CD4-positive, alpha-beta T cell treated with Interleukin-1 beta for 1 hour (primary cell): ENCODE measurements around the gene PARP1.

Source experiments
- DNase-seq, 2 donors: peaks; one replicate each; pipeline ENCODE4 v3.0.0-alpha.2; 2020 to 2022

The PARP1 gene

DNA sequence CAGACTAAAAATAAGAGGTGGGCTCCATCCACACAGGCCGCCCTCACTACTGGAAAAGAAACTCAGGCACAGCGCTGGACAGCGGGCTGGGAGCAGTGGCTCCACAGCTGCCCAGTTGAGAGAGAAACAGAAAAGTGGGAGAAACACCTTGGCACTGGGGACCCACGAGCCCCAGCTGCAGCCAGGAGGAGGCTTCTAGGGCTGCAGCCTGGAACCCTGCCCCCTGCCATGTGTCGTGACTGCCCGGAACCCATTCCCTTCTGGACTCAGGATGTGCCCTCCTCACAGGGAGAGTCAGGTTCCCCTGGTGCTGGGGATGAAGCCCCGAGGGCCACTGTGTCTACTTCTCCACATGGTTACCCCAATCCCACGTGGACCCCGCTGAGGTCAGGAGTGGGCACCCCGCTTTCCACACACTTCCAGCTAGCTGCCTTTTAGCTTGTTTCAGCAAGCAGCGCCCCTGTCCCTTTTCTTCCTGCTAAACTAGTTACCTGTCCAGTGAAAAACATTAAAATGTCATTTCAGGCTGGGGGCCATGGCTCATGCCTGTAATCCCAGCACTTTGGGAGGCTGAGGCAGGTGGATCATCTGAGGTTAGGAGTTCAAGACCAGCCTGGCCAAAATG, 35.9 kb downstream of the PARP1 start:
- no peak for DNase-seq

DNA sequence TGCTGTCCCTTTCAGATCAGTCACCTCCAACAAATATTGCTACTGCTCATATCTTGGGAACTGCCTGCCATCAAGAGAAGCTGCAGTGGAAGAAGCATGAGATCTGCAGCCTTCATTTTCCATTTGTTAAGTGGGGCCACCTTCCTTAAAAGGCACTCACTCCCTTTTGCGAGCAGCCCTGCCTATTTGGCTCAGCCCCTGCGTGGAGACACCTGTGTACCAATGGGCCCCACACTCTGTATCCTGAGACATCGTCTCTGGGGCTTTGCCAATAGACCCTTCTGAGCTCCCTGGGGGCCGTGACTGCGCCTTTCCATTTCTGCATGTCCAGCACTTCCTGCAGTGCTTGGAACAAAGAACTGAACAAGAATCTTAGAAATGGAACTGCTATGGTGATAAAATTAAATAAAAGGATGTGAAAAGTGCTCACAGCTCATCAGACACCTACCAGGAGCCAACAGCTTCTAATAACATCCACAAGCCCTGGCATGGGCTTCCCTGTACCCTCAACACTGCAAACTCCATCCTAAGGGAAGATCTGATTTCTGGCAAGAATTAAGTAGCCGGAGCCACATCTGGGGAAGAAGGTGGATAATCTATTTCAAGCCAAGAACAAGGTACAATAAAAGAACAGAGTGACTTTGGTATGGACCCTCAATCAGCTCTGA, 36.7 kb downstream of the PARP1 start:
- DNase-seq, result no peak

DNA sequence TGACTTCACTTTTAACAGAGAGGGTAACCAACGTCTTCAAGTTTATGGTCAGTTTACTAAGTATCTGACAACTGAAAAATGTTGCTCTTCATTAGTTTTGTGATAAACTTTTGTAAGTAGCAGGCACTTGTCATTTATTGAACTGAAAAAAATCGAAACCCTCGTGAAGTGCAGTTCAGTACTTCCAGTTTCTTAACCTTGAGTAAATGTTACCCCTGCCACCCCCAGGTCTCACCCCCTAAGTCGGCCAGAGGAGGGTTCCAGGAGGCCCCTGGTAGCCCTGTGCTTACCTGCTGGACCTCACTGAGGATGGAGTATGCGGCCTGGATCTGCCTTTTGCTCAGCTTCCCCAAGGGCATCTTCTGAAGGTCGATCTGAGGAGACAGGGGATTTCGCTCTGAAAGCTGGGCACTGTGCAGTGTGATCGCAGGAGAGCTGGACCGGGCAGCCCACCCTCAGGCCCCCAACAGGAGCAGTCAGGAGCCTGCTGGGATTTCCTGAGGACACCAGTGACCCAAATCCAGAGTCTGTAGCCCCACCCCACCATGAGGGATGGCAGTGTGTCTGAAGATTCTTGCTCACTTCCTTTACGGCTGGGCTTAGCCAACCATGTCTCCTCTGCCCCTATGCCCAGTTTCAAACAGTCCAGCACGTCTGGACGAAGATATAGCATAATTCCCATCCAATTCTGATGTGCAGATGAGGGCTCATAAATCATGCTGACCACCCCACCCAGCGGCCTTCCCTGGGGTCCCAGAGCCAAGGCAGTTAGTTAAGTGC, 37.6 kb downstream of the PARP1 start:
- no peak for DNase-seq

DNA sequence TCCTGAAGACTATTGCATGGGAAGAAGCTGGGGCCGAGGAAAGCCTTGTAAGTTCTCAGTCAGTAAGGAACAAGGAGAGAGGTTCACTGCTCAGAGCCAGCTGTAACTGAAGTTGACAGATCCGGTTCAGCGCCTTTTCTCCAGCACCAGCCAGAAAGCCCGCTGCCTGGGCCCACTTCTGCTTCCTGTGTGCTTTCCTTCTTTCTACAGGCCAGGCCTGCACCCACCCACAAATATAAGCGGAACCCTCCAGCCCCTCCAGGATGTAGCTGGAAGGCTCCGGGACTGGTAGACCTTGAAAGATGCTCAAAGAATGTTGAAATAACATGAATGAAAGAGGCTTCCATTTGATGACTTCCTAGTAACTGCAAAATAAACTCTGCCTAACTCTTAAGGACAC, 38.8 kb downstream of the PARP1 start:
- peak in 1 of 2 donors; percentile 18 for DNase-seq

DNA sequence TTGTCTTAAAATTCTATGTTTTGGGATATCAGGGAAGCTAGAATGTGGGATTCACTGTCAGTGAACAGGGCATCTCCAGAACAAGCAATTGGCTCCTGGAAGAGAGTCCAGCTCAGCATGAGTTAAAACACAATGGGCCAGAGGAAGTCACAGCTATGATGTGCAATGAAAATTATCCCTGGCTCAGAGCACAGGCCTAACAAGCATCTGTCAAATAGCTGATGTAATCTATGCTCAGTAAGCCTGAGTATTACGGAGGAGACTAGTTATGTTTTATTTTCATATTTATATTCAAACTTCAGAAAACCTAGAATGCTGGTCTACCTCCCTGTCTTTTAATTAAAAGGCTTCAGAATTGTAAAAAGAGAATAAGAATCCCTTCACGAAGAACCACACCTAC, 41.6 kb downstream of the PARP1 start:
- no peak for DNase-seq

DNA sequence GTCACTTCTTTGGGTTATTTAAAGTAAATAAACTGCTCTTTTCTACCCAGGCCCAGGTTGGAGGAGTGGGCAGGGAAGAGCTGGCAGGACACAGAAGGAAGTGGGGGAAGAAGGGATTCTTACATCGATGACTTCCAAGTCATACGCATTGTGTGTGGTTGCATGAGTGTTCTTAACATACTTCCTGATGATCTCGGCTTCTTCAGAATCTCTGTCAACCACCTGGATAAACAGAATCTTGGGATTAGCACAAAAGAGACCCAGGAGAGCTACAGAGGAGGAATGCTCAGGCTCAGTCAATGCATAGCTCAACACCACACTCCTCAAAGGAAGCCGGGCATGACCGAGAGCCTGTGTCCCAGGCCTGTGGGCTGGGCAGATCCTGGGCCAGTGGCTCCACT, 42.1 kb downstream of the PARP1 start:
- no peak for DNase-seq

DNA sequence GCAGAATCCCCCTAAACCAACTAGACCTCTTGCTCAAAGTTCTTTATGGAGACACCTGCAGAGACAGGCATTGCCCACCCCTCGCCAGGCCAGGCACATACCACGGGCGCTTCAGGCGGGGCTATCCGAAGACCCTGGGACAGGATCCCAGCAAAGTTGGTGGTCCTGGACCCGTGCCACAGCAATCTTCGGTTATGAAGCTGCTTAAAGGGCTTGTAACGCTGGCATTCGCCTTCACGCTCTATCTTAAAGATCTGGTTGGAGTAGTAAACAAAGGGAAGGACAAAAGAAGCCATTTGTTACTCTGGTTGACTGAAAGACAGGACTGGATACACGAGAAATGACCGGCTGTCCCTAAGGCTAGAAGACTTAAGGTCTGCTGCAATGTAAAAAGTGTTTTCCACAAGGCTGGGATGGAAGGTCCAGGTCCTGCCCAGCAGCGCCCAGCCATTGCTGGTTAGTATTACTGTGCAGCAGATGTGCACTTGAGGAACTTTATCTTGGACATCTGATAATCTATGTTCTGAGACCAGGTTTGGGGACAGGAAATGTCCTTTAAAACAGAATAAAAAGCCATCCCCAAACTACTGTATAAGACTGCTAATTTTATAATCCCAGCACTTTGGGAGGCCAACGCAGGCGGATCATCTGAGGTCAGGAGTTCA, 42.9 kb downstream of the PARP1 start:
- DNase-seq, result no peak

DNA sequence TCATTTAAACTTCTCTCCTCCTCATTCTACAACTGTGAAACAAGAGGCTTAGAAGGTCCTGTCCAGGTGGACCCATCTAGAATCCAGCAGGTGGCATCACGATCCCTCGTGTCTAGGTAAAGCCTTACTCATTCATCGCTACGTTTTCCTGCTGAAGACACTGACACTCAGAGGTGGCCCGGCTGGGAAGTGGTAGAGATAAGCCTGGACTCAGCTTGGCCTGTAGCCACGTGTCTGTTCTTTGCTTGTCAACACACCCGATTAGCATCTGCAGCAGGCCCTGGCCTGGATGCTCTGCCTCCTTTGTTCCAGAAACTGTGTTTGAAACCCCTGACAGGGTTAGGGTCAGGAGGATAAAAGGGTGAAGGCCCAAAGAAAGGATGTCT, 43.4 kb downstream of the PARP1 start:
- no peak for DNase-seq

DNA sequence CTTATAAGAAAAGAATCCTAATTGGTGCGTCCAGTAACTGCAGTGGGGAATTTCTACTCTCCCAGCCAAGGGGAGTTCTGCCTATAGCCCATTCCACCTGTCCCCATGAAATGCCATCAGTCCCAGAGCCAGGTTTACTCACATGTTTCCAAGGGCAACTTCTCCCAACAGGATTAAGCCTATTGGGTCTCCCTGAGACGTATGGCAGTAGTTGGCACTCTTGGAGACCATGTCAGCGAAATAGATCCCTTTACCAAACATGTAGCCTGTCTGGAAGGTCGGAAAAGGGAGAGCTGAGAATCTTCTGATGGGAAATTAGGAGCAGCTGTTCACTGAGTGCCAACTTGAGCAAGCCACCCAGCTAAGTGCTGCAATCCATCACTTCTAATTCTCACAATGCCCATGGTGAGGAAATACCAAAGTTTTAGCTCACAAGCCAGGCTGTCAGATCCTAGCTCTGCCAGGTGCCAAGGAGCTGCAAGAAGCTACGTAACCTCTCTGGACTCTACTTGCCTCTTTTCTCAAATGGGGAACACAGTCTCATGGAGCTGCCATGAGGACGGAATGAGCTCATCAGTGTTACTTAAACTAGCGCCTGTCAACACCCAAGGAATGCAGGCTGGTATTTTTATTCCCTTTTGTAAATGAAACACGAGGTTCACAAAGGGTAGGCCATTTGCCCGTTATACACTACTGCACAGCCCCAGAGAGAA, 43.9 kb downstream of the PARP1 start:
- DNase-seq, result no peak

DNA sequence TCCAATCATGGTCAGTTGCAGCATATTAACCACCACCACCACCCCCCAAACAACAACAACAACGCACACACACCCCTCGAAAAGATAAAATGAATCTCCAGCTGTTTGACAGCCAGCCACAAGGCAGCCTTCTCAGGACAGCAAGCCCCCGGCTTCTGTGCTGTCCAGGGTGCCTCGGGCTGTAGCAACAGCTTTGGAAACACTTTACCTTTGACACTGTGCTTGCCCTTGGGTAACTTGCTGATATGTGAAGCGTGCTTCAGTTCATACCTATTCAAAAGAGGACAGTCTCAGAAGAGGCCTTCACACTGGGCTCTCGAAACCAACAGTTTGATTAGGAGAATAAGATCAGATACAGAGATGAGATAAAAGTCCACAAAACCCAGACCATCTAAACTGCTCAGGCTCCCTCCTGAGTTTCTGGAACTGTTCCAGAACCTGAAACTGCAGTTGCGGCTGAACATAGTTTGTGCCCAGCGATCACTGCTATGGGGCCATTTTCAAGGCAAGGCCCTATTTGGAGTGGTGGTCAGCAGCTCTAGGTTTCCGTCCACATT, 44.9 kb downstream of the PARP1 start:
- no peak for DNase-seq

DNA sequence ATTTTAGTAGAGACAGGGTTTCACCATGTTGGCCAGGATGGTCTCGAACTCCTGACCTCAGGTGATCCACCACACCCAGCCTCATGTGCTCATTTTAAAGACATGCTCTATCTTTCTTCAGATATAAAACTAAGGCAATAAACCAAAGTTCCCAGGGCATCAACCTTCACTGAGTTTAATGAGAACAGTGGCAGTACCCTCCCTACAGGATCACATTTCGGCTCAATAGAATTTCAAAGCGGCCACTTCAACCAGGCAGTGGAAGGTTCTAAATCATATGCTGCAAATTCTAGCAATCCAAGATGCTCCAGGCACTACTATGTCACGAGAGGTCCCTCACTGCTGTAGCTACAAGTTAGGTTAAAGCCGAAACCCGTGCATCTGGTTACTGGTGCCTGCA, 45.5 kb downstream of the PARP1 start:
- DNase-seq, result no peak

DNA sequence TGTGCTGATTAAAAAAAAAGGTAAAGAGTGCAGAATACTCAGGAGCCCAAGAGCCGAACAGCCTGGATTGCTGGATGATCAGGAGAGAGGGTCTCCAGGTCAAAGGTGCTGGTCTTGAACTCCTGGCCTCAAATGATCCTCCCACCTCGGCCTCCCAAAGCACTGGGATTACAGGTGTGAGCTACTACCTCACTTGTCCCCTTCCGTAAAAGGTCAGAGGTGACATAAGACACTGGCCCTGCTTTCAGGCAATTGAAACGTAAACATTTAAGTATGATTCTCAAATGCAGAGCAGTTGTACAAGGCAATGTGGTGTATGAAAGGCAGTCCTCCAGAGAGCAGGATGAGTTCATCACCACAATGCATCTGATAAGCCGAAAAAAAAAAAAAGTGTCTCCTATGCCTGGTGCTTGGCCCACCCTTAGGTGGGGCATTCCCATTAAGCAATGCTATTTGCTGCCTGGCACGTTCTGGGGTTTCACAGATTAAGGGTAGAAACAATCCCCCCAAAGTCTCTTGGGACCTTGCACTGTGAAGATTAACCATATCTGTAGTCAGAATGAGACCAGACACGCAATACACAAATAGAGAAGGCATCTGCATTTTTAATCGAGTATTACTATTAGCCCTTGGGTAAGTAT, 47.7 kb downstream of the PARP1 start:
- no peak for DNase-seq

DNA sequence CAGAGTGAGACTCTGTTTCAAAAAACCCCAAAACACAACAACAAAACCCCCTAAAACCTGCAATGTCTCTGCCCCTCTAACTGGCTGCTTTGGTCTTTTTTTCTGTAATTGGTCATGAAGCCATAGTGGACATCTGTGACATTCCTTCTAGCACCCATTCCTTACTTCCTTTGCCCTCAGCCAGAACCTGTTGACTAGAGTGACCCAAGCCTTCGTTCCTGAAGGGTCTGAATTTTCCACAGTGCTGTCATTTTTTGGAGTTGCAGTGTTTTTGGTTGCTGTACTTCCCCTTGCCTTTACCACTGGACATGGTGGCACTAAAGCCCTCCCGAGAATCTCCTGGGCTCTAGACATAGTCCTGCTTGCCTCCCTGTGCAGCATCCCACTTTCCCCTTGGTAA, 50.5 kb downstream of the PARP1 start:
- no peak for DNase-seq

DNA sequence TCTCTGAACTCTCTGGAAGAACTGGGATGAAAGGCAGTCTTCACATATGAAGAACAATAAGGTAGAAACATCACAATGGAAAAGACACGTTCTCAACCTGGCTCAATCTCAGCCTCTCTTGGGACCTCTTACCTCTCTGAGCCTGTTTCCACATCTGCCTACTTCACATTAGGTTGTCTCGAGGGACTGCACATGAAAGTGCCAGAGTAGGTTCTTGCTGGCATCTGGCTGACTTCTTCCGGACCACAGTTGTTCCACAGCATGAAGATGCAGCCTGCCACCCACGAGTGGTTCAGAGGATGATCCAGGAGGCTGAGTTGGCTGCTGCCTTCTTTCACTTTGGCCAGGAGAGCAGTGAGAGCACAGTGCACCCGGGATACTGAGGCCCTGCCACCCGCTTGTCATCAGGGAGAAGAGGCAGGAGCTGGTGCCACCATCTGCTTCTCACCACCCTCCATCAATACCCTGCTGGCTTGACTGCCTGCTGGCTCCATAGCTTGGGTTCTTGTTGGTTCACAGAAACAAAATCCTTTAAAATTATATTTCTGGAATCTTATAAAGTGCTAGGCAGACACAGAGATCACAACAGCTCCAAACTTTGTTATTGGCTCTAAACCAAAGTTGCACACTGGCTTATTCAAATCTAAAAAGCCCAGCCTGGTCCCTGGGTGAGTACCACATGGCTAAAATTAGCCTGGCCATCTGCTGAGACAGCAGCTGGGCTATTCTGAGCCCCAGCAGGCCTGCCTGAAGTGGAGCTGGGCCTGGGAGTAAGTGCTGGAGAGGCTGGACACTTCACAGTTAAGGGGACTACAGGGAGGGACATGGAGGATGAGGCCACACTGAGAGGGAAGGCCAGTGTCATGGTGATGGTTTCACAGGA, 52.0 kb downstream of the PARP1 start:
- DNase-seq, result no peak

DNA sequence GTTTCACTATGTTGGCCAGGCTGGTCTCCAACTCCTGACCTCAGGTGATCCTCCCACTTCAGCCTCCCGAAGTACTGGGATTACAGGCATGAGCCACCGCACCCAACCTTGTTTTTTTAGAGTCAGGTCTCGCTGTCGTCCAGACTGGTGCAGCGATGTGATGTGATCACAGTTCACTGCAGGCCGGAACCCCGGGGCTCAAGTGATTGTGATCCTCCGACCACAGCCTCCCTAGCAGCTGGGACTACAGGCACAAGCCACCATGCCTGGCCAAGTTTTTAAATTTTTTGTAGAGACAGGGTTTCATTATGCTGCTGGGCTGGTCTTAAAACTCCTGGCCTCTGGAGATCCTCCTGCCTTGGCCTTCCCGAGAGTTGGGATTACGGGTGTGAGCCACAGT, 52.9 kb downstream of the PARP1 start:
- no peak for DNase-seq

DNA sequence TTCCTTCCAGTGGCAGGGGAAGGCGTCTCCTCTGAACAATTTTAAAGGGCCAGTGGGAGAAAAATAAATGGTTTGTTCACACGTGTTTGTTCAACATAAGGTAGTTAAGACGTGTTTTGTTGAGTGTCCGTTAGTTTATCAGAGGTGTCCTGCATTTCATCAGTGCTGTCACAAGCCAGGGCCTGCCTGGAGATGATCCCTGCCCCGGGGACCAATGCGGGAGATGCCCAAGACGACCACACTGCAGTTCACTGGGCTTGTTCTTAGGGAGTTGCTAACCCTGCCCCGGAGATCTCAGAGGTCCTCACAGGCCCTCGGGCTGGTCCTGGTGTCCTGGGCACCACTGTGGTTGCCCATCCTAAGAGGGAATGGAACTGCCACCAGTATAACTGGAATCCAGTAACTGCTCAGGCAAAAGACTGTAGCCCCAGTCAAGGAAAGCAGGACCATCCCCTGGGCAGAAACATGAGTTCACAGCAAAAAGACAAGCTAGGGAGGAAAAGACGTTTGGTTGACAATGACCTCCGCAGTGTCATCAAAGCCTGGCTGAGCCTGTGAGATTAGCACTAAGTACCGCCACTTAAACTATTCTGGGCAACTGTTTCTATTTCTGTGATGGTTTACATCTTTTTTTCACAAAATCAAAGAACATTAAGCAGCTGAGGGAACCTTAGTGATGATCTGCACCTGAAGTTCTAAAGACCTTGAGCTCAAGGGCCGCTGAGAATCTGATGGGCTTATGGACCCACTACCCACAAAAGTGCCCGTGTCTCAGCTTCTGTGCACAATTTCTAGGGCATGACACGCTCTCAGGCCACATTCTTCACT, 54.0 kb downstream of the PARP1 start:
- no peak for DNase-seq

DNA sequence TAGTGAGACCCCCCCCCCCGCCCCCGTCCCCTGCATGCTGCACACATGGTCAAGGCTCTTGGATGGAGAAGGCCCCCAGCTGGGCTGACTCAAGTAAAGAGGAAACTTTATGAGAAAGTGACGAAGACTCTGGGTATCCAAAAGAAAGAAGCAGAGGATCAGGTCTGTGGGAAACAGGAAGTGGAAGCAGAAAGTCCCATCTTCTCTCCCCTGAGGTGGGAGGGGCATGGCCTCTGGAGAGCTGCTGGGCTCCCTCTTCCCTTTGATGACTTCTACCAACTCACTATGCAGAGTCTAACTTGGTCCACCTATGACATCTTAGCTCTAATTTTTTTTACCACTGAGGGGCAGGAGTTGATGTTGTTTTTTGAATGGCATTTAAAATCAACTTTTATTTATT, 56.2 kb downstream of the PARP1 start:
- DNase-seq, result no peak

DNA sequence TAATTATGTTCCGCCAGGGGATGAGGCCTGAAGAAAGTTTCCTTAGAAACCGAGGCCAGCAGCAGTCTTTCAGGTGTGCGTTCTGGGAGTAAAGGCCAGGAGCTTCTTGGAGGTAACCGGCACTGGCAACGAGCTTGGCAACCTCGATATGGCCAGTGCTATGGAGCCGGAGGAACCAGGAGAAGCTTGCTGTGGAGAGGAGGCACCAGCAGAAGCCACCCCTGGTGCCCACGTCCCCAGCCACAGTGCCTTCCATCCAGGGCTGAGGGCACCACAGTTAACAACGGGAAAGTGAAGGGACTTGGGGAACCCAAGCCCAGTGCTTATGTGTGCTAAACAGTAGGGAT, 57.4 kb downstream of the PARP1 start:
- DNase-seq, result no peak

DNA sequence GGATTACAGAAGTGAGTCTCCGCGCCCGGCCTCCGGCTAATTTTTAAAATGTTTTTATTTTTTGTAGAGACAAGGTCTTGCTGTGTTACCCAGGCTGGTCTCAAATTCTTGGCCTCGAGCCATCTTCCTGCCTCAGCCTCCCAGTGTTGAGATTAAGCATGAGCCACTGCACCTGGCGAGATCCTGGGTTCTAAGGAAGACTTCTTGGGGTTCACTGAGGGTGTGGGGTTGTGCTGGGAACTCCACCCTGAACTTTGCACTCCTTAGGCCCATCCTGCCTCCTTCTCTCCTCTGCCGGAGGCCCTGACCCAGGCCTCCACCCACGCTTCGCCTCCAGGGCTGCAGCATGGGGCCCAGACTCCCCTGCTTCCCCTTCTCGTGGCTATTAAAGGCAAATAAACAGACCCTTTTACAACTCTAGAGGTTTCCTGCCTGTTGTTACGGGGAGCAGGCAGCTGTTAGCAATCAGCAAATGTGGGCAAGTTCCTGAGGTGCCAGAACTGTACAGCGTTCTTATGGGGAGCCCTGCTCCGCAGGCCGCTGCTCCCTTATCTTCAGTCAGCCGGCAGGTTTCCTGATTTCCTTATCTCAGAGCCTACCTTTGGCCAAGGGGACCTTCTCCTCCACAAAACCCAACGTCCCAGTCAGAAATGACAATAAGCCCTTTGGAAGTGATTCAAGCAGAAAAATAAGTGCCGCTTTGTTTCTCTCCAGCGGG, 57.9 kb downstream of the PARP1 start:
- DNase-seq, result no peak

DNA sequence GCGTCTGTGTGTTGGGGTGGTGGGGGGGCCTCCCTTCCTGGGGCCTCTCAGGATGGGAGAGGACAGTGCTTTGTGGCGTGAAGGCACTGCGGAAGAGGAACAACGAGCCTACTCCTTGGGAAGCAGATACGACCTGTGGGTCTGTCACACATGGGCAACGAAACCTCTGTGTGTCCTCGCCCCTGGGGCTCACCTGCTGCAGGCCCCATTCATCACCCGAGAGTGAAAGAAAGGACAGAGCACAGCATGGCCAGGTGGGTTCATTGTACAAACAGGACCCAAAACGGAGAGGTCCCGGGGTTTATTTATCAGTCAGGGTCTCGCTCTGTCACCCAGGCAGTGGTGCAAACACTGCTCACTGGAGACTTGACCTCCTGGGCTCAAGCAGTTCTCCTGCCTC, 58.8 kb downstream of the PARP1 start:
- DNase-seq, result no peak
